HG03520 (cell line): ENCODE data around the gene ZNF236.
"Not testable (repeated sequence)": the region's sequence is repeated elsewhere in the genome, so short reads cannot be mapped to it uniquely, and the experiment has no call there.

Experiments
- ATAC-seq: cut with Tn5 transposase; IDR thresholded peaks from one replicate; pipeline ENCODE4 v1.9.1; 2021; ENCODE audit warnings: mild to moderate bottlenecking, moderate library complexity; ENCODE audit not compliant: unreplicated experiment

The ZNF236 gene

DNA sequence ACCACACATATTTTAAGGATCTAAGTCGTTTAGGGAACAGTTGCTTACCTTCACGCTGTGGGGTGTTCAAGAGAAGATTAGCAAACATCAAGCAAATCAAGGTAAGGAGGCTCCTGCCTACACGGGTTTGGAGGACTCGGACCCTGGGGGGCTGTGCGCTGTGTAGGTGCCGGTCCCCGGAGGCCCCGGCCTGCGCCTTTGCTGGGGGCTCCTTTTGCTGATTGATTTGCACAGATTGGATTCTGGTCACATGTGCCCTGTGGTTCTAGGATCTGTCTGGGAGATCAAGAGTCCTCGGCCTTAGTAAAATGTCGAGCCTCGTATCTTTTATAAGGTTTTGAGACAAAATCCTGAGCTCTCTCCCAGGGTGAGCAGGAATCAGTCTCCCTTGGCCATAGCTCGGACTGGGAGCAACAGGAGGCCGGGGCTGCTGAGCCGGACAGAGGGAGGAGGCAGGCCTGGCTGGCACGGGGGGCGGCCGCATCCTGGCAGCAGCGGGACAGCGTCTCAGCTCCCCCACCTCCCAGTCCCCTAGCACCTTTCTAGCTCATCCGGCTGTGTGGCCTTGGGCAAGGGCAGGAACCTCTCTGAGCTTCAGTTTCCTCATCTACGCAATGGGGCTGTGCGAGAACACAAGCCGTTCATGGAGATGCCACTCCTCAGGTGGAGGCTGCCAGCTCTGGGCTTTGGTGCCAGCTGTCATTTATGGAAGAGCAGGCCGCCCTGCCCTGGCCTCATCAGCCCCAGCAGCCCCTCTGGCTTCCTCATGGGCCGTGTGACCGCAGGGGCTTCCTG is 163.0 kb downstream of the ZNF236 start:
- ATAC-seq = no peak

DNA sequence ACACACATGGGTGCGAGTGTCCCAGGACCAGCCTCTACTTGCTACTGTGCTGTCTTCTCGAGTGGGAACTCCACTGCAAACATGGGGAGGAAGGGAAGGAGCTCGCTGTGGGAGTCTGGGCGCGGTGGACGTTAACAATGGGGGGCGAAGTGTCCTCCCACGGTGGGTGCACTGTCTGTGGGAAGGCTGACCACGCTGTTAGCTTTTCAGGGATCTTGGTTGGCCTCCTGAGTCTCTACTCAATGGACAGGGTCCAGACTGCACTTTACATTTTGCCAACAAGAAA is 163.5 kb downstream of the ZNF236 start:
- no peak for ATAC-seq

DNA sequence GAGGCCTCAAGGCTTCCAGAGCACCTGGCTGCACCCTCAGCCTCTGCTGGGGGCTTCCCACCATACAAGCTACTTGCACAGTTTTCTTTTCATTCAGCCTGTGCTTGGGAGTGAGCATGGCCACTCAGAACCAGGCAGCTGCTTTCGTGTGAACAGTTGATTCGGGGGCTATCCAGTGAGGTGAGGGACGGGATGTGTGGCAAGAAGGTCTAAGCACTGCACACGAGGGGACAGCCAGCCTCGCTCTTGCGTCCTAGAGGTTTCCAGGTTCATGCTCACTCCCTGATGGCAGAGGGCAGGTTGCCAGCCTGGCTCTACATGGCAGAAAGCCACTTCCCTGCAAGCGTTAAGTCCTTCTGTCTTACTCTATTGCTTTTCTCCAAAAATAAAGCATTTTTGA is 164.0 kb downstream of the ZNF236 start:
- ATAC-seq = no peak

DNA sequence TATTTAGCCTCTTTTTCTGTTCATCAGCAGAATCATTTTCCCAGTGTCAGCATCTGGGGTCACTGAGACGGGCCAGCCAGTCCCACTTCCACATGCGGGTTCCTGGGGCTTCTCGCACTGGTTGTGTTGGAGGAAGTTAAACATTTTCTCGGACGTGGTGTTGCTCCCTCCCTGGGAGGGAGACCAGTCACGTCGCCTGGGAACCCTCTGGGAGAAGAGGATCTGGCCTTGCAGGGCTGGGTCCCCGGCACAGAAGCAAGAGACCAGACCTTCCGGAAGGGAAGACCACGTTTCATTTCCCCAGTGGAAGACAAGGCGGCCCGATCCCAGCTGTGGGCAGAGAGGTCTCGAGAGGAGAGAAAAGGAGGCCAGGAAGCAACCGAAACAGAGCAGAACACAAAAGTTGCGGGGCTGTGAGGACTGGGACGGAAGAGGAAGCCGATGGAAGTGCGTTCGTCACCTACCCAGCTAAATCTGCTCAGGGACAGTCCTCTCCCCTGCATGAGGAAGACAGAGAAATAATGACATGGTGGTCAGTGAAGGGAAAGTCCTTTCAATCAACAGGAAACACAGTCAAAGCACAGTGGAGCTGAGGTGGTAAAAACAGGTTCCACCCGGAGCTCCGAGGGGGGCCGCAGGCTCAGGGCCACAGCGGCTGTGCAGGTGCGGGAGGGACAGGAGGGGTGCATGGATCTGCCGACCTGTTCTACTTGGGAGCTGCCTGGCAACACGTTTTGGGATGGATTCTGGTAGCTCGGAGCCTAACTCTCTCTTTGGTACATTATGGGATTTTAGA is 165.9 kb downstream of the ZNF236 start:
- no peak for ATAC-seq

DNA sequence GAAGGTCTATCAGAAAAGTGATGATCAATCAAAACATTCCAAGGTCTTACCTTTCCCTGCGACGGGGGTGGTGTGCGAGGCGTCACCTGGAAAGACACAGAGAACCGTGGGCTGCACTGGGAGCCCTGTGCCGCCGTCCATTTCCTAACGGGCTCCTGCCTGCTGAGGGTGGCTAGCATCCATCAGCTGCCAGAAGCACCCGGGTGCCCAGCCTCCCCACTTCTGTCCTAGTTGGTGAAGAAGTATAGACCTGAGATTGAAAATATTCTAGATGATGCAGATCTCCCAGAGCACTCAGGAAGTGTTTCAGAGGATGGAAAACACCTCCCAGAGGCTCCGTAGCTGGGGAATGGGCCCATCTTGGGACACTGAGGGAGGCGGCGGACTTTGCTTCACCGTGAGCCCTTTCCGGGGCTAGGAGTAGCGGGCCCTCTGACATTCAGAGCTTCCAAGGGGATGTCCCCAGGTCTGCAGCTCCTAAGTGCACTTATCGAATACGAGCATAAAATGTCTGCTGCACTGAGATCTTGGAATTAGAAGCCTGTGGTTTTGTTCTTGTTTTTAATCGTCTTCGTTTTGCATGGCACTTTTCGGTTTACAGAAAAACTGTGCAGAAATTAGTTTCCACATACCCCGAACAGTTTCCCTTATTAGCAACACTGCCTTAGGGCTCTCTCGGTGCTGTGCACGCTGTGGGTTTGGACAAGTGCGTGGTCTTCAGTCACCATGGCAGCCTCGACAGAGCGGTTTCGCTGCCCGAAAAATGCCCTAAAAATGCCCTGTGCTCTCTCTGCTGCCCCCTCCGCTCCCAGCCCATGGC is 166.7 kb downstream of the ZNF236 start:
- ATAC-seq = no peak

DNA sequence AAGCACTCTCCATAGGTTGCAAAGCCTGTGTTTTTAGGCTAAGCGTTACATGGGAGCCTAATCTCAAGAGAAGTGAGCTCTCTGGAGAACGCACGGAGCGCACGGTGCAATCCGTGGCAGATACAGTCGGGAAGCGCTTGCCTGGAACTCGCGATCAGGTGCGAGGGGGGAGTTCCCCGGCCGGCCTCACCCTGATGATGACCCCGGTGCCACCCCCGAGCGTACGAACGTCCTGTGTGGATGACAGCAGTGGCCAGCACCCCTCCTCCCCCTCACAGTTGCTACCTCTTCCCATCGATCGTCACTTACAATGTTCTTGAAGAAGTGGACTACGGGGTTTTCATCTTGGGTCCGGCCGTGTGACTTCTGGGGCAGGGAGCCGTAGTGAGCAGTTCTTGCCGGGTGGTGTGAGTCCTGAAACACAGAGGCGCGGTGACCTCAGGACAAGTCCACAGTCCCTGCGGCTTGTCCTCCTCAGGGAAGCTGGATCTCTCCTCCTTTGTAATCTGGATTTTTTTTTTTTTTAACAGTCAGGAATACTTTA is 167.4 kb downstream of the ZNF236 start:
- no peak for ATAC-seq

DNA sequence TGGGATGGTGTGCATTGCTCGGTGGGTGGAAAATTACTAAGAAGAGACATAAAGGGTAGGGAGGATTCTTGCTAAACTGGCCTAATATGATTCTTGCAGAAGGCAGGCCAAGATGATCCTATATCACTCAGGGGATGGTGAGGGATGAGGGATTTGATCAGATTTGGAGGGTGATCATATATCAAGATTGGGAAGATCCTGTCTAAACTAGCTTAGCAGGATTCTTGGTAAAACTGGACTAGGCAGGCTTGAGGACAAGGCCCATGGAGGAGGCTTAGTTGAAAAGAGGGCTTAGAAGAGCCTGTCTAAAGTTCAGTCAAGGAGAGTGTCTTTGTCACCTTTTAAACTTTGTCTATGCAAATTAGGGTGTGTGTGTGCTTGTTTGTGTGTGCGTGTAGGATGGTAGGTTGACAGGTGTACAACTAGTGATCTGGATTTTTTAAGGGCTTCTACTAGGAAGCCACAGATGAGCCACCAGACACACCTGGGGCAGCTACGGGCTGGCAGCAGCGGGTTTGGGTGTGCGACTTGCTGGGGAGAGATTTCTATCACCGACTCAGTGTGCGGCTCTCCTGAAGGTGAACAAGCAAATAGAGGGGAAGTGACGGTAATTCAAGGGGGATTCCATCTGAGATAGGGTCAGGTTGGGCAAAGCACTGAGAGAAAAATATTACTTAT is 168.1 kb downstream of the ZNF236 start:
- ATAC-seq = not testable (repeated sequence)

DNA sequence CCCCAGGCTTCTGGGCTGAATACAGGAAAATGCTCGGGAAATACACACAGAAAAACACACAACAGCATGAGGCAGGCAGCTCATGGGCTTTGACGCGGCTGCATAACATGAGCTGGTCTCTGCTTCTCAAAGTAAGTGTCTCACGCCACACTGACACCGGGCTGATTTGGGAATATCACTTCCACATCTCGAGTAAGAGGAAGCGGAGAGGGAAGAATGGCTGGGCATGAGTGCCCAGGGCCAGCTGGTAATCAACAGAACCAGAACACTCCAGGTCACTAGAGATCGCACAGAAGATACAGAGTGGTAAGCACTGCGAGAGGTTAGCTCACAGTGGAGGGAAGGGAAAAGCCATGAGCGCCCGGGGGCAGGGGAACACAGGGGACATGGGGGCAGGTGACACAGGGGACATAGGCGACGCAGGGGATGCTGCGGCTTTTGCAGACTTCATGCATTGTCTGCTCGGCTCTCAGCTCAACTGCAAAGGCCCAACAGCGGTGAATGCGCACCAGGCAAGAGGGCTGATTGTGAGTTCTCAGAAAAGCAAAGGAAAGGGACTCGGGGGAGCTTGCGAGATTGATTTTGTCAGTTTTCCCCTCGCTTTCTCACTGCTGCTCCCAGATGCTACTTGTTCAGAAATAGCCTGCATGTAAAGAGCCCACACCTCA is 168.8 kb downstream of the ZNF236 start:
- ATAC-seq = no peak

DNA sequence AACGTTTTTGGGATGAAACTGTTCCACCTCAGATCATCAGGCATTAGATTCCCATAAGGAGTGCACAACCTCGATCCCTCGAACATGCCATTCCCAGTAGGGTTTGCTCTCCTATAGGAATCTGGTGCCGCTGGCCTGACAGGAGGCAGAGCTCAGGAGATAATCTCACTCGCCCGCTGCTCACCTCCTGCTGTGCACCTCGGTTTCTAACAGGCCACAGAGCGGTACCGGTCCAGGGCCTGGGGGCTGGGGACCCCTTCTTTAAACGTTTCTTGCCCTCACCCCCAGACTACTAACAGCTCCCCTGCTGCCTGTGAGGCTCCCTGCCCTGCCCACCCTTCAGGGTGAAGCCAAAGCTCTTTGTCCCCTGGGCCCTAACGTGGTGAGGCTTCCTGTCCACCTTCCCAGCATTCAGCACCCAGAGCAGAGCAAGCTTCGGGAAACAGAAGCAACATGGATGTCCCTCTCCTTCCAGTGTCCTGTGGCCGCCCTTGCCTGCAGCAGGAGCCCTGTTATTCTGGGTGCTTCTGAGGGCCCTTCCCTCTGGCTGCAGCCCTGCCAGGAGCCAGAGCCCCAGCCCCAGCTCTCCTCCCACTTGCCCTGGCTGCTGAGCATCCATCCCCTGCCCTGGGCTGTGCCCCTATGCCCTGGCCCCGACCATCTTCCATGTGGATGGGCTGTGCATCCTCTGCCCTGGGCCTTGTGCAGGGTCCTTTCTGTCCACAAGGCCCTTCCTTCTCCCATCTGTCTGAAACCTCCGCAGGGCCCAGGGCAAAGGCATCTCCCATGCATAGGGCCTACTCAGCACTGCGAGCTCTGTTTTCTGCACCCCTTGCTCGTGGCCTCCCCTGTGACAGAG is 170.1 kb downstream of the ZNF236 start:
- no peak for ATAC-seq

DNA sequence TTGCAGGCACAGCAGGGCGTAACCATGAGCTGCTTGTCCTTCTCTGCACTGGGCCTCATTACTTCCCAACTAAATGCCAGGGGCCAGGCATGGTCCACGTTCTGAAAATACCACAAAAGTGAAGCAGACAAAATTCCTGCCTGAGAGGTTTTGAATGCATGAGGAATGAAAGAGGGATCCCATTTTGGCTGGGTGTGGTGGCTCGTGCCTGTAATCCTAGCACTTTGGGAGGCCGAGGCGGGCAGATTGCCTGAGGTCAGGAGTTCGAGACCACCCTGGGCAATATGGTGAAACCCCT is 170.7 kb downstream of the ZNF236 start:
- no peak for ATAC-seq

DNA sequence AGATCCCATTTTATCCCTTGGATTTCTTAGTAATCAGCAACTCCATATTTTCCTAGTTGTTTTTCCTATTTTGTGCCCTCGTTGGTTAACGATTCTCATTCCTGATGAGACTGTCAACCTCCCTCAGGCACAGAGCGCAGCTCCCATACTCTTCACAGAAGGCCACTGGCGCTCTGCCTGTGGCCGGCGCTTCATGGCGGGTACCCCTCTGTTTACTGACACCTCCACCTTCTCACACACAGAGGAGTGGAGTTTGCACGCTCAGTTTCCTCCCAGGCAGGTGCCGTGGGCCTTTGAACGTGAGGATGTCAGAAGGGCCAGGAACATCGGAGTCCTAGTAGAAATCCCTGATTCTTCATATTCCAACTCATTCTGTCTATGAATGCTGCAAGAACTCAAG is 171.2 kb downstream of the ZNF236 start:
- ATAC-seq = no peak

DNA sequence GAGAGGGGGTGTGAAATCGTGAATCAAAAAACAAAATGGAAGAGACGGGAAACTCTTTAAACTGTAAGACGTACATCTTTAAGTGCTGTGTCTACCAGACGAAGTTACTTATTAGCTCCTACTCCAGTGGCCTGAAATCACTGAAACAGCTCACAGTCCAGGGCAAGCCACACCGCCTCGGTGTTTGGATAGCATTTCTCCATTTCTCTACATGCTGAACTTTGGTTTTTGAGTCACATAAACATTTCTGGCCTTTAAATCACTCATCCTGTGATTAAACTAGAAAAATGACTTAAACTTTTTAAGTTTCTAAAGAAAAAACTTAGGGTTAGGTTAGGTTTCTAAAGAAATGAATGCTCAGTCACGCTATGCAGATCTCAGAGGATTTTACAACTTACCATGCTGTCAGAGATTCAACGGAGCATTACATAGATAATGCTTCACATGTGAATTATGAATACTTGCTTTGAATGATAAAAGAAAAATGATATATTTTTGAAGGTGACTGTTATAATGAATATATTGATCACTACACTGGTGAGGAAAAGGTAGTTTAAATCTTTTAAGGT is 171.8 kb downstream of the ZNF236 start:
- no peak for ATAC-seq

DNA sequence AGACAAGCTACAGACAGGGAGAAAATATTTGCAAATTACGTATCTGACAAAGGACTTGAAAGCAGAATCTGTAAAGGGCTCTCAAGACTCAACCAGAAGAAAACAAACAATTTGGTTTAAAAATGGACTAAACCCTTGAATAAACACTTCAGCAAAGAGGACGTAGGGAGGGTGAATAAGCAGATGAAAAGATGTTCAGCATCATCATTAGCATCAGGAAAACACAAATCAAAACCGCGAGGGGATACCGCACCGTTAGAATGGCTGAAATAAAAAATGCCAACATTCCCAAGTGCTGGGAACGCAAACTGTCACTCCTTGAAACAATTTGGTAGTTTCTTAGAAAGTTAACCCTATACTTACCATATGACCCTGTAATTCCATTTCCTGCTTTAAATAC is 173.5 kb downstream of the ZNF236 start:
- ATAC-seq = no peak

DNA sequence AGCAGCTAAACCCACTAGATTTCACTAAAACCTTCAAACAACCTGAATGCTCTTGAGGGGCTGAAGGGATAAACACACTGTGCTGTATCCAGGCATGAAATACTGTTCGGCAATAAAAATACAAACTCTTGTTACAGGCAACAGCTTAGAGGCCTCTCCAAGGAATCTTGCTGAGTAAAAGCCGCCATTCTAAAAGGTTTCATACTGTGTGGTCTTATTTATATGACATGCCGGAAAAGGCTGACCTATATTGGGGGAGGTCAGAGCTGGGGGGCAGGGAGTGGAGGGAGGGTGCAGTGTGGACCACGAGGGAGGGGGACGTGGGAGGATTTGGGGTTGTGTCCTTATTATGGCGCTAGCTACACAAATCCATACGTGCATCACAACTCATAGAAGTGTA is 174.1 kb downstream of the ZNF236 start:
- no peak for ATAC-seq

DNA sequence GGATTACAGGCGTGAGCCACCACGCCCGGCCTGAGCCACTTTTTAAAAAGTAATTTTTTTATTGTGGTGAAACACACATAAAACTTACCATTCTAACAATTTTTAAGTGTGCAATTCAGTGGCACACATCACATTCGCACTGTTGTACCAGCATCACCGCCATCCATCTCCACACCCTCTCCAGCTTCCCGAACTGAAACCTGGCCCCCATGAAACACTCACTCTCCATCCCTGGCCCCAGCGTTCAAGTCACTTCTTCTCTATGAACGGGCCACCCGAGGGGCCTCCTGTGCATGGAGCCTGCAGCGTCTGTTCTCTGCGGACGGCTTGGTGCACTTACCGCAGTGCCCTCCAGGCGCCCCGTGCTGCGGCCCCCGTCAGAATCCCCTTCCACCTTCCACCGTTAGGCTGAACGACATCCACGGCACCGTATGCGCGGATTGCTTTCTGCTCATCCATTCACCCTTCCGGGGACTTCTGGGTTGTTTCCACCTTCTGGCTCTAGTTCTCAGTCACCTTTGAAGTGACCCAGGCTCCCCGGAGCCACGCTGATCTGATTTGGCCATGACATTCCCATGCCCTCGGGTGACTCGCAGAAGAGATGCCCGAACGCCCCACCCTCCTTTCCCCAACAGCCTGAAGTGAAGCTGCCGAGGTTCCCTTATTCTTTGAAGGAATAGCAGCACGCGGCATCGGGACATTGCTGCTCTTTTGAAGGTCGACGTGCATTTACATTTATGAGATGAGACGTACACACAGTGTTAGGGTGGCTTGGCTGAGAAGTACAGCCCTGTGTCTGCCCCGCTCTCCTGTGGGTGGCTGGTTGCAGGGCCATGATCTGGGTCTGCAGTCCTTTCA is 175.8 kb downstream of the ZNF236 start:
- no peak for ATAC-seq

DNA sequence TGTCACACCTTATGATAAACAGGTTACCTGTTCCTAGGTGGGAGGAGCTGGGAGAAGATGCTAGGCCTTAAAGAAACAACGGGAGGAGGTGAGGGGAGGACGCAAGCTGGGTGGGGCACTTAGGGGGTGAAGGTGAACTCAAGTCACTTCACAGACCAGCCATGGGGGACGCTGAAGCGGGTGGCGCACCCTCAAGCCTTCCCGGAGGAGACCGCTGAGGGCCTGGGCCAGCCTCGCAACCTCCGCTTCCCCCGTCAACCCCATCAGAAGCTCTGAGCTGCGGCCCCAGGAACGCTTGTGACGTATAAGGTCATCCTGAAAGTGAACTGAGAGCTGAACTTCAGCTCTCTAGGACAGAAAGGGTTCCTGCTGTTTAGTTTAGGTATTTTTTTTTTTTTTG is 176.7 kb downstream of the ZNF236 start:
- no peak for ATAC-seq

DNA sequence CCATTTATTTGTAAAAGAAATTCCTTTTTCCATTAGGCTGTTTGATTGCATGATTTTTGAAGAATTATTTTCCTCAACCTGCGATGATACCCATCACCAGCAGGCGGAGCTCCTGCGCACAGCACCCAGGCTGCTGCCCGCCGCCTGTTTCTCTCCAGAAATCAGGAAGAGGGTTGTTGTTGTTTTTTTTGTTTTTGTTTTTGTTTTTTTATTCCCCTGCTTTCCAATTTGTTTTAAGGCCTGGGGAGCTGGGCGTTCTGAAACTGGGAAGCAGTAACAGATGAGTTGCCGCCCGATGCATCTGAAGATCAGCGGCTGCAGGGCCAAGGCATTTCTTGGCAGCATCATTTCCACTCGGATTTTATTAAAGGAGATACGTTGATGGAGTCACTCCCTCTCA is 178.2 kb downstream of the ZNF236 start:
- ATAC-seq = no peak

DNA sequence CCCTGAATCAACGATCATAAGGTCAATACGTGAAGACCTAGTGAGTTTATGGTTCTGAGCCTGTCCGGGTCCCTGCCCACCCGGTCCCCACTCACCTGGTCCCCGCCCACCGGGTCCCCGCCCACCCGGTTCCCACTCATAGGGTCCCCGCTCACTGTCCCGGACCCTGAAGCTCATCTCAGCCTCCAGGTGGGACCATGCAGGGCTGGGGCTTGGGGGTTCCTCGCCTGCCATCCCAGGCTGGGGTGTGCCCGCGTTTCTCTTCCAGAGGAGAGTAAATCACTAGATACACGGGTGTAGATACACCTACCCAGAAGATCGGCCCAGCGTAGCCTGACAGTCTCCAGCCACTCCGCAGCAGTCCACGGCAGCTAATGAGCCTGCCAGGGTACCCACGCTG is 178.7 kb downstream of the ZNF236 start:
- ATAC-seq = no peak
